Stimulated activated CD8-positive, alpha-beta memory T cell treated with anti-CD3 and anti-CD28 coated beads, Interleukin-7, amount 100 ng/mL, for 24 hours (primary cell): Measurements from ENCODE around the gene PCNX1.

Experiments used
- DNase-seq: peaks from one replicate; pipeline ENCODE4 v3.0.0-alpha.2; 2020; ENCODE audit warnings: low read depth

PCNX1 gene

GRCh38 chr14:71086567-71086966, 179.3 kb downstream of the PCNX1 start:
- no peak for DNase-seq

GRCh38 chr14:71089971-71090370, 182.7 kb downstream of the PCNX1 start:
- DNase-seq, result no peak

DNA sequence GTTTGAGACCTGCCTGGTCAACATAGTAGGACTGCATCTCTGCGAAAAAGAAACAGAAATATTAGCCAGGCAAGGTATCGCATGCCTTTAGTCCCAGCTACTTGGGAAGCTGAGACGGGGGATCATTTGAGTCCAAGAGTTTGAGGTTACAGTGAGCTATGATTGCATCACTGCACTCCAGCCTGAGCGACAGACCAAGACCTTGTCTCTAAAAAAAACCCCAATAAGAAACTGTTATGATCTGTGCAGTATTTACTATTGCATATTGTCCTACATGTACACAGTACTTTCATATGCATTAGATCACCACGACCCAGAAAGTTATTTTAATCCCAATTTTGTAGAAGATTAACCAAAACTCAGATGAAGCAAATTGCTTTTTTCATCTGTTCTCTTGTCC, 187.5 kb downstream of the PCNX1 start:
- no peak for DNase-seq

DNA sequence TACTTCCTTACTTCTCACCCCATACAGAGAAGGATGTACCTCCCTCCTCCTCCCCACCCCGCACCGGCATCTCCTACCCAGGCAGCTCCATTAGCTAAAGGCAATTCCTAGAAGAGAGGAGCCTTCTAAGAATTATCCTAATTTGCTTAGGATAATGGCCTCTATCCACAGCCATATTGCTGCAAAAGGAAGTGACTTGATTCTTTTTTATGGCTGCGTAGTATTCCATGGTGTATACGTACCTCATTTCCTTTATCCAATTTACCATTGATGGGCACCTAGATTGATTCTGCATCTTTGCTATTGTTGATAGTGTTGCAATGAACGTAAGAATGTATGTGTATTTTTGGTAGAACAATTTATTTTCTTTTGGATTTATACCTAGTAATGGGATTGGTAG, 189.7 kb downstream of the PCNX1 start:
- no peak for DNase-seq

- no peak for DNase-seq
Measured at GRCh38 chr14:71103662-71104484, 196.6 kb downstream of the PCNX1 start.

- no peak for DNase-seq
Measured at GRCh38 chr14:71105177-71105576, 197.9 kb downstream of the PCNX1 start.

DNA sequence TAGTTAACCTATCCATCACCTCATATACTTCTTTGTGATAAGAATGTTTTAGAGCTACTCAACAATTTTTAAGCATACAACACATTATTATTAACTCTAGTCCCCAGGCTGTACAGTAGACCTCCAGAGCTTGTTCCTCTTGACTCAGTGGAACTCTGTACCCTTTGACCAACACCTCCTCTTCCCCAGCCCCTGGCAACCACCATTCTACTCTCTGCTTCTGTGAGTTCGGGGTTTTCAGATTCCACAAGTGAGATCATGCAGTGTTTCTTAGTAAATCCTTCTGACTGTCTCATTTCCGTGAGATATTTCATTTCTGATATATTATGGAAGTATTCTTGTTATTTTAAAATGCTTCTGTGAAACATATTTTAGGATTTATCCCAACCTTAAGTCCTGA, 200.7 kb downstream of the PCNX1 start:
- no peak for DNase-seq

DNA sequence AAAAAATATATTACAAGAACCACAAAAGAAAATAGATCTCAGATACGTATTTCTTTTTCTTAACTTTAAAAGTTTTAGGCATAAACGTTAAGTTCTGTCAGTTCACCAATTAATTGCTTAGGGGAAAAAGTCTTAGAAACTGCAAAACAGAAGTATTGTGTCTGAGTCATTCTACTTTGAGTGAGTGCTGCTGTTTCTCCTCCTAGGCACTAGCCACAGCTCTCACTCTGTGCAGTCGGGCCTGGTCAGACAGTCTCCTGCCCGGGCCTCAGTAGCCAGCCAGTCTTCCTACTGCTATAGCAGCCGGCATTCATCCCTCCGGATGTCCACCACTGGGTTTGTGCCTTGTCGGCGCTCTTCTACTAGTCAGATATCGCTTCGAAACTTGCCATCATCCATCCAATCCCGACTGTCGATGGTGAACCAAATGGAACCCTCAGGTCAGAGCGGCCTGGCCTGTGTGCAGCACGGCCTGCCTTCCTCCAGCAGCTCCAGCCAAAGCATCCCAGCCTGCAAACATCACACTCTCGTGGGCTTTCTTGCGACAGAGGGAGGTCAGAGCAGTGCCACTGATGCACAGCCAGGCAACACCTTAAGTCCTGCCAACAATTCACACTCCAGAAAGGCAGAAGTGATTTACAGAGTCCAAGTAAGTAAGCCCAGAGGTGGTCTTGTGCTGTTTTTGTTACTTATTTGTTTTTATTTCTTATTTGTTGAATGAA, 201.3 kb downstream of the PCNX1 start:
- DNase-seq, result no peak

GRCh38 chr14:71113376-71113775, 206.1 kb downstream of the PCNX1 start:
- DNase-seq, result no peak

DNA sequence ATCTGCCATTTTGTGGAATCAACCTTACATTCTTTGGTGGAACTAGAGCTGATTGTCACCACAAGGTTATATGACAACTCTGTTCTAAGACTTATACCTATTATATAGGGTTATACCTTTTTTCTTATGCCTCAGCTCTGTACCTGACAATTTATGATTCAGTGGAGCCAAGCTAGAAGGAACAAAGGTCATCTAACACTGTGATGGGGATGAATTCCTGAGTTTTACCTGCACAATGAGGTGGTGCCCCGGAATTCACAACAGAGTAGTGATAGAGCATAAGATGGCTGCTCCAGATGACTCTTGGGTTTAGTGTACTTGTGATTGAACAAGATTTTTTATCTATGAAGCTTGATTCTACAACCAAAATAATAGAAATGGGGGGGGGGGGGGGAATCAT, 207.3 kb downstream of the PCNX1 start:
- DNase-seq, result no peak

GRCh38 chr14:71115306-71115705, 208.0 kb downstream of the PCNX1 start:
- no peak for DNase-seq

DNA sequence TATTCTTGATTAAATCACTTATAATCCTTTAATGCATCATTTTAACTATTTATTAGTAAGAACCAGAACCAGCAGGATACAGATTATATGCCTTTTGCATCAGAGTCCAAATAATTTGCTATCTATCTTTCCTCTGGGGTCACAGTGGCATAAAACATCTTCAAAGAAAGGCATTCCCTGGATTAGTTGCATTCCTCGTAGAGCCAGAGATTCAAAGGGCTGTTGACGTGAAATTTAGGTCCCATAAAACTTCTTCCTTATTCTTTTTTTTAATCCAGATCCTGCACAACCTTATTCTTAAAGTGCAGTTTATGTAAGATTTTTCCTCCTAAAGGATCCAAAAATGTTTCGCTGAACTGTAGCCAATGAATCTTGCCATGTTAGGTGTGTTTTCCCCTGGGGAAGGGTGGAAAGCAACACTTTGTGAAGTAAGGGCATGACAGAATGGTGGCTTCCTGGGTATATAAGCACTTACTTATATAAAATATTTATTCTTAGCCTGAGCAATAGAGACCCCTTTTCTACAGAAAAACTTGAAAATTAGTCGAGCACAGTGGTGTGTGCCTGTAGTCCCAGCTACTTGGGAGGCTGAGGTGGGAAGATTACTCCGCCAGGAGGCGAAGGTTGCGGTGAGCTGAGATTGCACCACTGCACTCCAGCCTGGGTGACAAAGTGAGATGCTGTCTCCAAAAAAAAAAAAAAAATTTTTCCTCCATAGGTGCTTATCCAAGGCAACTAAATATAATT, 208.7 kb downstream of the PCNX1 start:
- DNase-seq, result no peak

GRCh38 chr14:71116568-71117122, 209.4 kb downstream of the PCNX1 start:
- DNase-seq, result no peak

- no peak for DNase-seq
Measured at GRCh38 chr14:71117839-71118743, 210.8 kb downstream of the PCNX1 start.

DNA sequence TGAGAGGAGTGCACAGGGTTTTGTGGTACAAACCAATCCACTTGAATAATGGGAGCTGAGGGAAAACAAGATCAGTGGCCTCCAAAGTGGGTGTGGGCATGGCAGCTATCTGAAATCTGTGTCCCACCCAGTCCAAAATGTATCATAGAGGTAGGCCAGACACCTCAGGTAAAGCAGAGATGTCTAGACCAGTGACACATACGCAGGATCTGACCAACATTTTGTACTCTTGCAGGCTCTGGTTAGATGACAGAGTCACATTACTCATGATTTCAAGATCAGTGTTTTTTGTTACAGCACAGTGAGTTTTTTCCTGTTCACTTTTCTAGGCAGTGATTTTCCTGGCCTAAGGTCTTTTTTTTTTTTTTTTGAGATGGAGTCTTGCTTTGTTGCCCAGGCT, 211.8 kb downstream of the PCNX1 start:
- no peak for DNase-seq

DNA sequence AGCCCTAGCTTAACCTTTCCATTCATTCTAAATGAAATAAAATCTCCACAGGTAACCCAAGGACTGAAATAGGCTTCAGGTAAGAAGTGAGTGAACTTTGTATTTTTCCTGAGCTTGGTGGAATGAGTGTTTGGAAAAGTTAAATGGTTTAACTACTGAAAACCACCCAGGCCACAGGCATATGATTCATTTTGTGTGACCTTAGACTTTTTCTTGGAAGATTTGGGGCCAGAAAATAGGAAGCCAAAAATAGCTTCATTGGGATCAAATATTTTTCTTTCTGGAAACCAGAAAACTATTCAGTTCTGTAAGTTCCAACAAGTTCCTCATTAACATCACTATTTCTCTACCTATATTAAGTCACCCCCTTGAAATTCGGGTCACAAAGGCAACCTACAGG, 212.6 kb downstream of the PCNX1 start:
- DNase-seq, result no peak

DNA sequence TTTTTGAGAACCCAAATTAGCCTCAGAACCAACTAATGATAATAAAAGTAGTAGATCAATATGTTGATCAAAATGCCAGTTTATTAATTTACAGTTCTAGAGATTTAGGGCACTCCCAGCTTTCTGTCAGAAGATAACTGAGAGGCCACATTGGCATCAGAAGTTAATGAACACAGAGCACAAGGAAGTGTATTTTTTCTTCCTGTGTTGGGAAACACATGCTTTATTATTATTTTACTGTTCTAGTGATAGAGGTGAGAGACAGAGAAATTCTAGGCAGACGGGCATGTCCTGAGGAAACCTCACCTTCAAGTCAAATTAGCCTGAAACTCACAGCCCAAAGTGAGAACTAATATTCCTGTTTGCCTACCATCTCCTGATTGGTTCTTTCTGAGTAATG, 213.7 kb downstream of the PCNX1 start:
- DNase-seq, result no peak

- no peak for DNase-seq
Measured at GRCh38 chr14:71121711-71122110, 214.5 kb downstream of the PCNX1 start.

GRCh38 chr14:71122866-71123565, 215.8 kb downstream of the PCNX1 start:
- no peak for DNase-seq

DNA sequence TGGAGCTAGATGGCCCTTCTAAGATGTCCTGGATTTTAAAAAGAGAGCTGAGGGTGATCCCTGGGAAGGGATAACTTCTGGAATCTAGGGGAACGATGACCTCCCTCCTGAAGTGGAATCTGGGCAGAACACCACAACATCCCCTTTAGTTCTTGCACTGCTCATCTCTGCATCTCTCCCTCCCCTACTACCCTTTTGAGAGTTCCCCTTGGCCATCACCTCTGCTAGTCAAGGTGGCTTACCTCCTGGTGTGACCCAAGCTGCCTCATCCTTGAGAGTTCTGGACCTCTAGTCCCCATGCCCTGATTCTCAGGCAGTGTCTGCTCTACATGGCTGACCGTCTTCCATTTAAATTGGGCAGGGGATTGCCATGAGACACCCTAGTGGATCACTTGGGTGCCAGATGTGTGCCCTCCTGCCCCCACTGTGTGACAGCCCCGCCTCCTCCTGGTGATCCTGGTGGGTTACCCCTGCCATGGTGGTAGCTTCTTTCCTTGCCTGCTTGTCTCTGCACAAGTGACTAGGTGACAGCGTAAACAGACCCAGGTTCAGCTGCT, 216.4 kb downstream of the PCNX1 start:
- no peak for DNase-seq
